Adrenal gland (tissue), 5 donors: Measurements from ENCODE around the gene MAD1L1.

Experiments
- CTCF ChIP-seq, 6 experiments: fragments of 450-650 bp in 4 of 6; fragments of 200-600 bp in 2 of 6; sonication (generic) in 1 of 6; IDR thresholded peaks; 1 replicate in 5 of 6; 2 replicates in 1 of 6; pipeline versions ENCODE4 v1.5.1 to v1.8.0; 2016 to 2021; ENCODE audit warnings: antibody characterized with exemption in 6 of 6, mild to moderate bottlenecking in 2 of 6, moderate library complexity in 1 of 6
- POLR2A ChIP-seq, 2 donors: fragments of 450-650 bp; IDR thresholded peaks; one replicate each; pipeline ENCODE4 v1.6.1; 2017; ENCODE audit warnings: antibody characterized with exemption in 2 of 2, mild to moderate bottlenecking in 2 of 2, moderate library complexity in 1 of 2
- donor health status: DM: no; HTN: no; CAD: no.

DNA sequence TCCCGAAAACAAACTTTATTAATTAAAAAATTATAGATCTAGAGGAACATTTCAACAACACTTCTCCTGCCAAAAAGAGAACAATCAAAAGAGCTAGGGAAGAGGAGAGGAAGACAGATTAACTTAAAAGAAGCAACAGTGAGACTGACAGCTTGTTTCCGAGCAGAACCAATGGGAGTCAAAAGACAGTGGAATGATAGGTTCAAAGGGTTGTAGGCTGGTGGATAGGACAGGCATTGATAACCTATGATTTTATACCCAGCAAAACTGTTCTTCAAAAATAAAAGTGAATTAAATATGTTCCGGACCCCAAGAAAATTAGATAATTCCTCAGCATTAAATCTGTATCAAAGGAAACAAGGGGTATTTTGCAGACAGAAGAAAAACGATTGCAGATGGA lies 207.6 kb downstream of the MAD1L1 start:
- TF ChIP-seq POLR2A (IDR thresholded peaks at IDR 0.05) (no peak), CTCF (IDR thresholded peaks at IDR 0.05) (no peak)
